GM18873 (cell line): Measurements from ENCODE around the gene DLGAP4.

Source experiments
- ATAC-seq: cut with Tn5 transposase; IDR thresholded peaks from one replicate; pipeline ENCODE4 v1.9.1; 2021; ENCODE audit warnings: mild to moderate bottlenecking, moderate library complexity, moderate number of reproducible peaks; ENCODE audit not compliant: unreplicated experiment, low FRiP score

DLGAP4 gene

GRCh38 chr20:36320261-36320897 lies 14.2 kb downstream of the DLGAP4 start:
- ATAC-seq, result no peak

- no peak for ATAC-seq
Observed at GRCh38 chr20:36320898-36321695, 15.0 kb downstream of the DLGAP4 start.

GRCh38 chr20:36322131-36322530 lies 16.0 kb downstream of the DLGAP4 start:
- ATAC-seq, result no peak

GRCh38 chr20:36330091-36330490 lies 24.0 kb downstream of the DLGAP4 start:
- no peak for ATAC-seq

- ATAC-seq, result no peak
Observed at GRCh38 chr20:36331209-36331608, 25.1 kb downstream of the DLGAP4 start.

- ATAC-seq, result no peak
Observed at GRCh38 chr20:36333841-36334240, 27.7 kb downstream of the DLGAP4 start.

- ATAC-seq, result no peak
Observed at GRCh38 chr20:36334281-36335205, 28.4 kb downstream of the DLGAP4 start.

- no peak for ATAC-seq
Observed at GRCh38 chr20:36335206-36335870, 29.2 kb downstream of the DLGAP4 start.

GRCh38 chr20:36336204-36336603 lies 30.1 kb downstream of the DLGAP4 start:
- ATAC-seq, result no peak

- ATAC-seq, result no peak
Observed at GRCh38 chr20:36336954-36337704, 31.0 kb downstream of the DLGAP4 start.

GRCh38 chr20:36337886-36338285 lies 31.7 kb downstream of the DLGAP4 start:
- ATAC-seq, result no peak

GRCh38 chr20:36339646-36340592 lies 33.8 kb downstream of the DLGAP4 start:
- no peak for ATAC-seq

- no peak for ATAC-seq
Observed at GRCh38 chr20:36340593-36340990, 34.5 kb downstream of the DLGAP4 start.

GRCh38 chr20:36341331-36342020 lies 35.3 kb downstream of the DLGAP4 start:
- ATAC-seq, result no peak

GRCh38 chr20:36342331-36343120 lies 36.4 kb downstream of the DLGAP4 start:
- no peak for ATAC-seq

- no peak for ATAC-seq
Observed at GRCh38 chr20:36343641-36344040, 37.5 kb downstream of the DLGAP4 start.

- no peak for ATAC-seq
Observed at GRCh38 chr20:36344517-36345132, 38.5 kb downstream of the DLGAP4 start.
